Esophagus muscularis mucosa (tissue), 4 donors: Measurements from ENCODE around the gene BTBD9. TPM values are rescaled to one million over a fixed set of nuclear protein-coding genes. Genes with fewer than 3 reads are reported as not detected.

Experiments used
- DNase-seq: peaks from one replicate; pipeline ENCODE4 v3.0.0-alpha.2; 2017; ENCODE audit errors: extremely low spot score
- H3K27ac ChIP-seq, 4 donors: fragments of 200-600 bp; sonication (generic); replicated peaks in 1 of 4; 1 replicate in 3 of 4; 2 replicates in 1 of 4; pipeline ENCODE4 v1.5.1; 2016 to 2019; ENCODE audit warnings: mild to moderate bottlenecking in 1 of 4
- H3K27me3 ChIP-seq, 4 donors: fragments of 200-600 bp; sonication (generic); one replicate each; pipeline versions ENCODE4 v1.5.1 to v1.6.0; 2016 to 2019
- H3K36me3 ChIP-seq, 4 donors: fragments of 200-600 bp; sonication (generic); one replicate each; pipeline ENCODE4 v1.5.1; 2016 to 2019
- H3K4me1 ChIP-seq, 4 donors: fragments of 200-600 bp; sonication (generic); one replicate each; pipeline ENCODE4 v1.5.1; 2016 to 2019
- H3K4me3 ChIP-seq, 4 donors: fragments of 200-600 bp; sonication (generic); 1 replicate in 2 of 4; 2 replicates in 2 of 4; pipeline ENCODE4 v1.5.1; 2016 to 2019; ENCODE audit warnings: mild to moderate bottlenecking in 4 of 4, moderate library complexity in 1 of 4
- H3K9me3 ChIP-seq, 4 donors: fragments of 200-600 bp; sonication (generic); 1 replicate in 3 of 4; 2 replicates in 1 of 4; pipeline ENCODE4 v1.5.1; 2016 to 2019
- EP300 ChIP-seq: sonication (generic); formaldehyde crosslinking; IDR thresholded peaks from one replicate; pipeline ENCODE4 v1.6.1; 2017; ENCODE audit warnings: antibody characterized with exemption
- POLR2A ChIP-seq: fragments of 450-650 bp; IDR thresholded peaks from one replicate; pipeline ENCODE4 v1.6.1; 2017; ENCODE audit warnings: antibody characterized with exemption, moderate library complexity, mild to moderate bottlenecking, low read depth
- POLR2AphosphoS5 ChIP-seq, 2 donors: sonication (generic); formaldehyde crosslinking; IDR thresholded peaks; one replicate each; pipeline ENCODE4 v1.6.1; 2017; ENCODE audit warnings: antibody characterized with exemption in 2 of 2
- WGBS: methylation state at CpG from one replicate; pipeline ENCODE4 v1.1.5; 2018; 5-methylcytosine and 5-hydroxymethylcytosine counted together
- intact Hi-C: fragments of 100-400 bp; cut with DNase I; formaldehyde crosslinking; loops from one replicate; pipeline ENCODE4 v1.15.1; 2023
- total RNA-seq, 4 donors: library from RNA; depleted of rRNA; stranded (reverse); fragments of >200 nt; gene quantifications; one replicate each; pipeline versions ENCODE4 v1.1.0 to v1.2.1, GENCODE V29; 2016
- TF ChIP-seq, protein P1 (sequence below), 3 experiments: fragments of 200-600 bp in 2 of 3; fragments of 450-650 bp in 1 of 3; sonication (generic) in 2 of 3; IDR thresholded peaks; one replicate each; pipeline ENCODE4 v1.5.1; 2017 to 2019; ENCODE audit warnings: antibody characterized with exemption in 3 of 3, mild to moderate bottlenecking in 2 of 3, moderate library complexity in 1 of 3

The BTBD9 gene
- total RNA-seq, 4 donors from 2014 or later: 9.4 to 14.1 (median 11.2) TPM

- no peaks in the 10 kb centered on the region for H3K9me3 ChIP-seq
- no peak for DNase-seq
- intact Hi-C loops: no loop called here
- H3K4me1 ChIP-seq: no peaks in the 10 kb centered on the region
- no peak overlapping the region for H3K4me3 ChIP-seq
- TF ChIP-seq POLR2A: no peak
- TF ChIP-seq, protein P1, sequence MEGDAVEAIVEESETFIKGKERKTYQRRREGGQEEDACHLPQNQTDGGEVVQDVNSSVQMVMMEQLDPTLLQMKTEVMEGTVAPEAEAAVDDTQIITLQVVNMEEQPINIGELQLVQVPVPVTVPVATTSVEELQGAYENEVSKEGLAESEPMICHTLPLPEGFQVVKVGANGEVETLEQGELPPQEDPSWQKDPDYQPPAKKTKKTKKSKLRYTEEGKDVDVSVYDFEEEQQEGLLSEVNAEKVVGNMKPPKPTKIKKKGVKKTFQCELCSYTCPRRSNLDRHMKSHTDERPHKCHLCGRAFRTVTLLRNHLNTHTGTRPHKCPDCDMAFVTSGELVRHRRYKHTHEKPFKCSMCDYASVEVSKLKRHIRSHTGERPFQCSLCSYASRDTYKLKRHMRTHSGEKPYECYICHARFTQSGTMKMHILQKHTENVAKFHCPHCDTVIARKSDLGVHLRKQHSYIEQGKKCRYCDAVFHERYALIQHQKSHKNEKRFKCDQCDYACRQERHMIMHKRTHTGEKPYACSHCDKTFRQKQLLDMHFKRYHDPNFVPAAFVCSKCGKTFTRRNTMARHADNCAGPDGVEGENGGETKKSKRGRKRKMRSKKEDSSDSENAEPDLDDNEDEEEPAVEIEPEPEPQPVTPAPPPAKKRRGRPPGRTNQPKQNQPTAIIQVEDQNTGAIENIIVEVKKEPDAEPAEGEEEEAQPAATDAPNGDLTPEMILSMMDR (IDR thresholded peaks at IDR 0.05): no peak
- peaks cover 0 to 20% (median 5%) of the 10 kb centered on the region in 4 donors for H3K36me3 ChIP-seq
- WGBS: 98% methylated on average over 6 of the region's 6 CpGs
- H3K27me3 ChIP-seq: no peaks in the 10 kb centered on the region
- H3K27ac ChIP-seq: no peak overlapping the region
Measured at GRCh38 chr6:38573801-38574395, 65.8 kb downstream of the BTBD9 start.

DNA sequence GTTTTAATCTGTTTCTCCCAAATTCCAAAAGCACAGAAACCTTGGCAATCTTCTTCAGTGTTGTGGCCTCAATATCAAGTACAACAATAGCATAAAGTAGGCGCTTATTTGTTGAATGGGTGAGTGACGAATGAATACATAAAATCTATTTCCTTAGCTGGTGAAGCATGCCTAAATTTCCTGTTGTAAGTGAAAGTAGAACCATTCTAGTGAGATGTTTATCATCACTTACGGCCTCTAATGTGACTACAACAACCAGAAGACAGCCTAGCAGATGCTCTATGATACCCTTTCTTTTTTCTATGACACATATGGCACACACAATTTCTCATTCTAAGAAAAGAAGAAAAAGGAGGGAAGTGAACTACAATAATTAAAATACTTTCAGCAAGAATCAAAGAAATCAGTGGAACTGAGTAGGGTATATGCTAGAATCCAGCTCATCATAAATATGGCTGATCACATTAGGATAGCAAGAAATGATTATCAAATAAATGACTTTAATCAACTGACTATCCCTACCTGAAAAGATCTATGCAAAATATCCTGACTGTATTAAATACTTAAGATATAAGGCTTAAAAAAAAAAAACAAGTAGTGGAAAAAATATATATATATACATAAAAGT is 67.4 kb downstream of the BTBD9 start:
- no peak overlapping the region for H3K4me3 ChIP-seq
- H3K36me3 ChIP-seq: peaks cover 0 to 13% (median 4%) of the 10 kb centered on the region in 4 donors
- peaks cover 2 to 9% (median 6%) of the 10 kb centered on the region in 4 donors for H3K4me1 ChIP-seq
- intact Hi-C loops: no loop called here
- no peaks in the 10 kb centered on the region for H3K27me3 ChIP-seq
- TF ChIP-seq, protein P1 (IDR thresholded peaks at IDR 0.05): no peak
- TF ChIP-seq POLR2A: no peak
- TF ChIP-seq EP300: no peak
- TF ChIP-seq POLR2AphosphoS5 (IDR thresholded peaks at IDR 0.05): no peak
- no peak for DNase-seq
- 83% methylated on average over 3 of the region's 3 CpGs for WGBS
- no peak overlapping the region for H3K27ac ChIP-seq
- H3K9me3 ChIP-seq: no peaks in the 10 kb centered on the region

DNA sequence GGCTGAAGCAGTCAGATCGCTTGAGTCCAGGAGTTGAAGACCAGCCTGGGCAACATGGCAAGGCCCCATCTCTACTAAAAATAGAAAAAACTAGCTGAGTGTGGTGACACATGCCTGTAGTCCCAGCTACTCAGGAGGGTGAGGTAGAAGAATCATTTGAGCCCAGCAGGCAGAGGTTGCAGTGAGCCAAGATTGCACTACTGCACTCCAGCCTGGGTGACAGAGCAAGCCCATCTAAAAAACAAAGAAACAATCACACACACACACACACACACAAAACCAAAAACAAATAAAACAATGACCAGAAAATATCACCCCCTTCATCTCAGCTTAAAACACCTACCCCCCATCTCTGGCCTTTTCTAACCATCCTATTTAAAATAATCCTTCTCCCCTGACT is 68.0 kb downstream of the BTBD9 start:
- no peak for DNase-seq
- no peak for TF ChIP-seq EP300
- no peak for TF ChIP-seq POLR2AphosphoS5 (IDR thresholded peaks at IDR 0.05)
- TF ChIP-seq, protein P1 (IDR thresholded peaks at IDR 0.05): no peak
- TF ChIP-seq POLR2A: no peak
- WGBS: 78% methylated on average over 1 of the region's 1 CpG
- Histone ChIP-seq H3K27ac (no peak overlapping the region), H3K36me3 (peaks cover 0 to 7% (median 2%) of the 10 kb centered on the region in 4 donors), H3K4me1 (peaks cover 6 to 12% (median 7%) of the 10 kb centered on the region in 4 donors), H3K9me3 (no peaks in the 10 kb centered on the region), H3K4me3 (no peak overlapping the region), H3K27me3 (no peaks in the 10 kb centered on the region)
- intact Hi-C loops: no loop called here

- H3K27me3 ChIP-seq: no peaks in the 10 kb centered on the region
- H3K27ac ChIP-seq: no peak overlapping the region
- H3K4me1 ChIP-seq: peaks cover 6 to 12% (median 7%) of the 10 kb centered on the region in 4 donors
- no peak for DNase-seq
- H3K36me3 ChIP-seq: no peaks in the 10 kb centered on the region
- no peak overlapping the region for H3K4me3 ChIP-seq
- H3K9me3 ChIP-seq: no peaks in the 10 kb centered on the region
- WGBS: 55% methylated on average over 2 of the region's 2 CpGs
- TF ChIP-seq, protein P1 (IDR thresholded peaks at IDR 0.05): peak in 2 of 3 experiments; percentile 25 to 39
- TF ChIP-seq POLR2A: no peak
- intact Hi-C loops: no loop called here
Measured at GRCh38 chr6:38570750-38571149, 69.0 kb downstream of the BTBD9 start.
